Uterus (tissue), 2 donors: ENCODE data around the gene ABCC2.

ENCODE experiments used
- POLR2A ChIP-seq, 2 donors: fragments of 450-650 bp; IDR thresholded peaks; one replicate each; pipeline ENCODE4 v1.6.1; 2016; ENCODE audit warnings: antibody characterized with exemption in 2 of 2, mild to moderate bottlenecking in 1 of 2, moderate library complexity in 1 of 2
- TF ChIP-seq, protein P1 (sequence below), 4 experiments: fragments of 200-600 bp in 2 of 4; fragments of 450-650 bp in 2 of 4; sonication (generic) in 2 of 4; IDR thresholded peaks; one replicate each; pipeline ENCODE4 v1.5.1; 2016 to 2019; ENCODE audit warnings: antibody characterized with exemption in 4 of 4, mild to moderate bottlenecking in 2 of 4, moderate library complexity in 1 of 4

DNA sequence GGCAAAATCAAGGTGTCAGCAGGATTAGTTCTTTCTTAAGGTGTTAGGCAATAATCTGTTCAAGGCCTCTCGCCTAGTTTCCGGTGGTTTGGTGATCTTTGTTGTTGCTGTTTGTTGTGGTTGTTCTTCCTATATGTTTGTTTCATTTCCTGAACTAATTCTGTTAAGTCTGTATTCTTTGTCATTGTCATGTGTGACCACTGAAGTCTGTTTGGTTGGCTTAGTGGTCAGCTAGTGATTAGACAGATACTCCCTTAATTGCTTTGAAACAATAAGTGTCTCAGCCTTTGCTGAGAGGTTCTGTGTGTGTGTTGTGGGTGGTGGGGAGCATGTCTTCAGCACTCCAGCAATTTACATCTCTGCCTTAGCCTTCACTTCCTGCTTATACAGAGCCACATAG is 46.0 kb downstream of the ABCC2 start:
- no peak for TF ChIP-seq POLR2A (IDR thresholded peaks at IDR 0.05)
- TF ChIP-seq, protein P1, sequence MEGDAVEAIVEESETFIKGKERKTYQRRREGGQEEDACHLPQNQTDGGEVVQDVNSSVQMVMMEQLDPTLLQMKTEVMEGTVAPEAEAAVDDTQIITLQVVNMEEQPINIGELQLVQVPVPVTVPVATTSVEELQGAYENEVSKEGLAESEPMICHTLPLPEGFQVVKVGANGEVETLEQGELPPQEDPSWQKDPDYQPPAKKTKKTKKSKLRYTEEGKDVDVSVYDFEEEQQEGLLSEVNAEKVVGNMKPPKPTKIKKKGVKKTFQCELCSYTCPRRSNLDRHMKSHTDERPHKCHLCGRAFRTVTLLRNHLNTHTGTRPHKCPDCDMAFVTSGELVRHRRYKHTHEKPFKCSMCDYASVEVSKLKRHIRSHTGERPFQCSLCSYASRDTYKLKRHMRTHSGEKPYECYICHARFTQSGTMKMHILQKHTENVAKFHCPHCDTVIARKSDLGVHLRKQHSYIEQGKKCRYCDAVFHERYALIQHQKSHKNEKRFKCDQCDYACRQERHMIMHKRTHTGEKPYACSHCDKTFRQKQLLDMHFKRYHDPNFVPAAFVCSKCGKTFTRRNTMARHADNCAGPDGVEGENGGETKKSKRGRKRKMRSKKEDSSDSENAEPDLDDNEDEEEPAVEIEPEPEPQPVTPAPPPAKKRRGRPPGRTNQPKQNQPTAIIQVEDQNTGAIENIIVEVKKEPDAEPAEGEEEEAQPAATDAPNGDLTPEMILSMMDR (IDR thresholded peaks at IDR 0.05) = no peak
